CD4-positive, alpha-beta T cell (primary cell): ENCODE measurements around the gene SURF2. TPM values are rescaled to one million over a fixed set of nuclear protein-coding genes. Genes with fewer than 3 reads are reported as not detected.

Source experiments
- ATAC-seq: fragments of 200-7000 bp; cut with Tn5 transposase; one replicate; pipeline ENCODE4 v1.10.0; 2022; ENCODE audit warnings: mild to moderate bottlenecking; ENCODE audit not compliant: poor library complexity
- CTCF ChIA-PET: fragments of 350-600 bp; sonication (Branson Sonifier 250); formaldehyde crosslinking; loops from one replicate; lab custom pipeline; 2021; ENCODE audit warnings: antibody characterized with exemption, inconsistent platforms; lab: Charles Lee
- POLR2A ChIA-PET: fragments of 350-600 bp; sonication (Branson Sonifier 250); formaldehyde crosslinking; loops from one replicate; lab custom pipeline; 2021; ENCODE audit warnings: antibody characterized with exemption, inconsistent platforms; lab: Charles Lee
- DNase-seq, 14 experiments: peaks; one replicate each; pipeline ENCODE4 v3.0.0-alpha.2; 2013 to 2020; ENCODE audit warnings: mixed read lengths in 2 of 14
- H3K27ac ChIP-seq, 2 donors: one replicate each; pipeline versions ENCODE4 v1.5.1 to v1.7.0; 2013; ENCODE audit warnings: low read length in 2 of 2, low read depth in 1 of 2, mild to moderate bottlenecking in 1 of 2
- H3K27me3 ChIP-seq, 2 experiments: 1 replicate in 1 of 2; 2 replicates in 1 of 2; pipeline versions ENCODE4 v1.6.1 to v1.7.0; 2013; ENCODE audit warnings: low read length in 2 of 2, control low read depth in 1 of 2, mild to moderate bottlenecking in 1 of 2, moderate library complexity in 1 of 2; ENCODE audit not compliant: insufficient read depth in 2 of 2, control insufficient read depth in 1 of 2
- H3K36me3 ChIP-seq: one replicate; pipeline ENCODE4 v1.6.1; 2013; ENCODE audit warnings: low read length, control low read depth; ENCODE audit not compliant: insufficient read depth
- H3K4me1 ChIP-seq: one replicate; pipeline ENCODE4 v1.6.1; 2013; ENCODE audit warnings: low read length, control low read depth; ENCODE audit not compliant: insufficient read depth
- H3K4me3 ChIP-seq: one replicate; pipeline ENCODE4 v1.5.1; 2013; ENCODE audit warnings: mild to moderate bottlenecking, low read length, moderate library complexity
- H3K9me3 ChIP-seq, 2 experiments: 1 replicate in 1 of 2; 2 replicates in 1 of 2; pipeline versions ENCODE4 v1.6.1 to v1.7.0; 2013; ENCODE audit warnings: low read length in 2 of 2, mild to moderate bottlenecking in 2 of 2, control low read depth in 1 of 2, moderate library complexity in 1 of 2; ENCODE audit not compliant: control insufficient read depth in 1 of 2, insufficient read depth in 1 of 2
- H3K27ac Mint-ChIP-seq: one replicate; pipeline ENCODE4 v1.8.0; 2020; ENCODE audit warnings: mixed read lengths
- H3K27me3 Mint-ChIP-seq: one replicate; pipeline ENCODE4 v1.8.0; 2021; ENCODE audit warnings: mixed read lengths
- H3K36me3 Mint-ChIP-seq: one replicate; pipeline ENCODE4 v1.8.0; 2021; ENCODE audit warnings: low read depth, mixed read lengths
- H3K4me1 Mint-ChIP-seq: one replicate; pipeline ENCODE4 v1.8.0; 2021; ENCODE audit warnings: low read depth, mixed read lengths
- H3K4me3 Mint-ChIP-seq: one replicate; pipeline ENCODE4 v1.8.0; 2020; ENCODE audit warnings: mild to moderate bottlenecking, mixed read lengths
- H3K9me3 Mint-ChIP-seq: one replicate; pipeline ENCODE4 v1.8.0; 2020; ENCODE audit warnings: mixed read lengths
- intact Hi-C, 2 experiments: fragments of 100-400 bp; cut with DNase I in 1 of 2; cut with micrococcal nuclease in 1 of 2; formaldehyde crosslinking; loops; one replicate each; pipeline versions ENCODE4 v1.15.1 to v1.9.0; 2023 to 2025; cut with DNase I, micrococcal nuclease
- total RNA-seq, 174 experiments: library from RNA in 2 of 174; stranded (reverse) in 2 of 174; gene quantifications; one replicate each; pipeline ENCODE4 v1.2.3 and lab custom pipeline; 2021 to 2026
- TF ChIP-seq, protein P1 (sequence below): fragments of 200-600 bp; IDR thresholded peaks from one replicate; pipeline ENCODE4 v1.8.0; 2022; ENCODE audit warnings: antibody characterized with exemption, mild to moderate bottlenecking

SURF2 gene
- total RNA-seq, 2 experiments from 2014 or later = 12.7 TPM

DNA sequence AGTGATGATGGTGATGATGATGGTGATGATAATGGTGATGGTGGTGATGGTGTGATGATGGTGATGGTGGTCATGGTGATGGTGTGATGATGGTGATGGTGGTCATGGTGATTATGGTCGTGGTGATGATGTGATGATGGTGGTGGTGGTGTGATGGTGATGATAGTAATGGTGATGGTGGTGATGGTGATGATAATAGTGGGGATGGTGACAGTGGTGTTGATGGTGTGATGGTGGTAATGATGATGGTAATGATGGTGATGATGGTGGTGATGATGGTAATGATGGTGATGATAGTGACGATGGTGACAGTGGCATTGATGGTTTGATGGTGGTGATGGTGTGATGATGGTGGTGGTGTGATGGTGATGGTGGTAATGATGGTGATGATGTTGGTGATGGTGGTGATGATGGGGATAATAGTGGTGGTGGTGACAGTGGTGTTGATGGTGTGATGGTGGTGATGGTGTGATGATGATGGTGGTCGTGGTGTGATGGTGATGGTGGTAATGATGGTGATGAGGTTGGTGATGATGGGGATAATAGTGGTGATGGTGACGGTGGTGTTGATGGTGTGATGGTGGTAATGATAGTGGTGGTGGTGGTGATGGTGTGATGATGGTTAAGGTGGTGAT lies 26.3 kb downstream of the SURF2 start:
- CTCF ChIA-PET = no interaction called here
- Mint-ChIP-seq H3K9me3 (no peaks in the 10 kb centered on the region), H3K4me3 (no peak overlapping the region), H3K27ac (no peak overlapping the region), H3K4me1 (no peaks in the 10 kb centered on the region), H3K27me3 (no peaks in the 10 kb centered on the region), H3K36me3 (no peaks in the 10 kb centered on the region)
- no peak overlapping the region for H3K27ac ChIP-seq
- DNase-seq (no peak), ATAC-seq (no peak)
- no peak overlapping the region for H3K4me3 ChIP-seq
- no peaks in the 10 kb centered on the region for H3K27me3 ChIP-seq
- H3K36me3 ChIP-seq = no peaks in the 10 kb centered on the region
- POLR2A ChIA-PET = no interaction called here
- intact Hi-C loops = no loop called here
- no peaks in the 10 kb centered on the region for H3K9me3 ChIP-seq
- TF ChIP-seq, protein P1, sequence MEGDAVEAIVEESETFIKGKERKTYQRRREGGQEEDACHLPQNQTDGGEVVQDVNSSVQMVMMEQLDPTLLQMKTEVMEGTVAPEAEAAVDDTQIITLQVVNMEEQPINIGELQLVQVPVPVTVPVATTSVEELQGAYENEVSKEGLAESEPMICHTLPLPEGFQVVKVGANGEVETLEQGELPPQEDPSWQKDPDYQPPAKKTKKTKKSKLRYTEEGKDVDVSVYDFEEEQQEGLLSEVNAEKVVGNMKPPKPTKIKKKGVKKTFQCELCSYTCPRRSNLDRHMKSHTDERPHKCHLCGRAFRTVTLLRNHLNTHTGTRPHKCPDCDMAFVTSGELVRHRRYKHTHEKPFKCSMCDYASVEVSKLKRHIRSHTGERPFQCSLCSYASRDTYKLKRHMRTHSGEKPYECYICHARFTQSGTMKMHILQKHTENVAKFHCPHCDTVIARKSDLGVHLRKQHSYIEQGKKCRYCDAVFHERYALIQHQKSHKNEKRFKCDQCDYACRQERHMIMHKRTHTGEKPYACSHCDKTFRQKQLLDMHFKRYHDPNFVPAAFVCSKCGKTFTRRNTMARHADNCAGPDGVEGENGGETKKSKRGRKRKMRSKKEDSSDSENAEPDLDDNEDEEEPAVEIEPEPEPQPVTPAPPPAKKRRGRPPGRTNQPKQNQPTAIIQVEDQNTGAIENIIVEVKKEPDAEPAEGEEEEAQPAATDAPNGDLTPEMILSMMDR = no peak
- H3K4me1 ChIP-seq = no peaks in the 10 kb centered on the region

DNA sequence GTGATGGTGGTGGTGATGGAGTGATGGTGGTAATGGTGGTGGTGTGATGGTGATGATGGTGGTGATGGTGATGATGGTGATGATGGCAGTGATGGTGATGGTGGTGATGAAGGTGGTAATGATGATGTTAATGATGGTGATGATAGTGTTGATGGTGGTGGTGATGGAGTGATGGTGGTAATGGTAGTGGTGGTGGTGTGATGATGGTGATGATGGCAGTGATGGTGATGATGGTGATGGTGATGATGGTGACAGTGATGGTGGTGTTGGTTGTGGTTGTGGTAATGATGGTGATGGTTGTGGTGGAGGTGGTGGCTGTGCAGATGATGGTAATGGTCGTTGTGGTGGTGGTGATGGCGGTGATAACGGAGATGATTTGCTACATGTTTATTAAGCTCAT lies 27.1 kb downstream of the SURF2 start:
- DNase-seq = no peak
- Histone ChIP-seq H3K27ac (no peak overlapping the region), H3K4me1 (no peaks in the 10 kb centered on the region), H3K9me3 (no peaks in the 10 kb centered on the region), H3K27me3 (no peaks in the 10 kb centered on the region), H3K36me3 (no peaks in the 10 kb centered on the region), H3K4me3 (no peak overlapping the region)
- H3K27ac Mint-ChIP-seq = no peak overlapping the region
- H3K27me3 Mint-ChIP-seq = no peaks in the 10 kb centered on the region
- ChIA-PET POLR2A (no interaction called here), CTCF (no interaction called here)
- no peaks in the 10 kb centered on the region for H3K9me3 Mint-ChIP-seq
- no peak for ATAC-seq
- no peaks in the 10 kb centered on the region for H3K4me1 Mint-ChIP-seq
- TF ChIP-seq, protein P1 = no peak
- no peak overlapping the region for H3K4me3 Mint-ChIP-seq
- intact Hi-C loops = no loop called here
- H3K36me3 Mint-ChIP-seq = no peaks in the 10 kb centered on the region

DNA sequence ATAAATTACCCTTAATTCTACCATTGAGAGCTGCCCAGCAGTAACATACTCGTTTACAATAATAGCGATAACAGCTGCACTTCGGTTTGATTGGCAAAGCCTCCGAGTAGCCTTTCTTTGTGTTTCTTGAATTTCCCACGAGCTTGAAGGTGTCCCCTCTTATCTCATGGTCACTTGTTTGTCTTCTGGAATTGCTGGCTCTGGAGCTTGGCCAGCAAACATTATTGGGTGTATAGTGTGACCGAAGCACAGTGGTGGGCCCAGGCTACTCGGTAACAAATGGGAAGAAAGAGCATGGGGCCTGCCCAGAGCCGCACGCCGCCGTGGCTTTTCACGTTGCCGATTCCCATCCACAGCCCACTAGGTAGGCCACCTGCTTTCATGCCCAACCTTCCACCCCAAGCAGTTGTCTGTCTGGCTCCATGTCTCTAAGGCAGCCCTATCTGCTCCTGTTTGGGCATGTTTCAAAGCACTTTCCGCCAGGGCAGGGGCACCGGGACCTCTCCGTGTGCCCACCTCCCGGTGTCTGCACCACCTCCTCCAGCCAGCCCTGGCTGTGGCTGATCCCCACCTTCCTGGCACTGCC lies 28.5 kb downstream of the SURF2 start:
- H3K36me3 Mint-ChIP-seq = no peaks in the 10 kb centered on the region
- ATAC-seq (no peak), DNase-seq (no peak)
- peaks cover 0 to 2% of the 10 kb centered on the region in 2 experiments for H3K27me3 ChIP-seq
- no peaks in the 10 kb centered on the region for H3K27me3 Mint-ChIP-seq
- H3K36me3 ChIP-seq = no peaks in the 10 kb centered on the region
- TF ChIP-seq, protein P1 = no peak
- no peaks in the 10 kb centered on the region for H3K4me1 Mint-ChIP-seq
- POLR2A ChIA-PET = interaction anchor here (0.8 kb wide), 1 partner anchor 14 kb away, joined by 3 read pairs; no protein-coding TSS in a partner anchor
- H3K9me3 ChIP-seq = peaks cover 0 to 4% of the 10 kb centered on the region in 2 experiments
- H3K27ac Mint-ChIP-seq = no peak overlapping the region
- no peaks in the 10 kb centered on the region for H3K4me1 ChIP-seq
- H3K9me3 Mint-ChIP-seq = no peaks in the 10 kb centered on the region
- H3K27ac ChIP-seq = no peak overlapping the region
- CTCF ChIA-PET = no interaction called here
- no peak overlapping the region for H3K4me3 ChIP-seq
- intact Hi-C loops = no loop called here
- no peak overlapping the region for H3K4me3 Mint-ChIP-seq
